Caki2 (cell line): ENCODE measurements around the gene SLC44A5. TPM values are rescaled to one million over a fixed set of nuclear protein-coding genes. Genes with fewer than 3 reads are reported as not detected.
"Not testable (repeated sequence)": the region's sequence is repeated elsewhere in the genome, so short reads cannot be mapped to it uniquely, and the experiment has no call there.

Experiments used
- DNase-seq: peaks from one replicate; pipeline ENCODE4 v3.0.0-alpha.2; 2015; ENCODE audit warnings: low read depth
- in situ Hi-C: cut with HindIII; loops from 2 replicates; pipeline ENCODE4 v1.10.0; 2016; ENCODE audit warnings: low sequenced_read_pairs, low pct_unique_long_range_greater_than_20kb, mixed read lengths
- total RNA-seq: library from RNA; depleted of rRNA; stranded (reverse); fragments of >200 nt; shearing (Covaris generic); gene quantifications from 2 replicates; pipeline ENCODE4 v1.2.3, GENCODE V29; 2014; ENCODE audit warnings: low replicate concordance; rRNA removed

SLC44A5 gene
- total RNA-seq, 1 experiment from 2014 or later = 1.5 TPM

- in situ Hi-C loops, DNase-seq: not testable (repeated sequence)
These were observed 429.5 kb downstream of the SLC44A5 start for GRCh38 chr1:75181214-75181955.

GRCh38 chr1:75174031-75174760 is 436.7 kb downstream of the SLC44A5 start:
- DNase-seq = no peak
- in situ Hi-C loops = no loop called here

GRCh38 chr1:75172556-75172955 is 438.4 kb downstream of the SLC44A5 start:
- DNase-seq = no peak
- in situ Hi-C loops = no loop called here

GRCh38 chr1:75171876-75172275 is 439.0 kb downstream of the SLC44A5 start:
- in situ Hi-C loops = no loop called here
- no peak for DNase-seq

GRCh38 chr1:75170981-75171380 is 439.9 kb downstream of the SLC44A5 start:
- in situ Hi-C loops = no loop called here

GRCh38 chr1:75170011-75170410 is 440.9 kb downstream of the SLC44A5 start:
- in situ Hi-C loops = no loop called here
- DNase-seq = no peak

More at GRCh38 chr1:75170981-75171380, 439.9 kb downstream of the SLC44A5 start:
- no peak for DNase-seq

GRCh38 chr1:75166821-75167220 is 444.1 kb downstream of the SLC44A5 start:
- in situ Hi-C loops = no loop called here
- no peak for DNase-seq

GRCh38 chr1:75165264-75165663 is 445.6 kb downstream of the SLC44A5 start:
- in situ Hi-C loops = no loop called here
- DNase-seq = no peak

- DNase-seq = no peak
- in situ Hi-C loops = no loop called here
These were observed 451.8 kb downstream of the SLC44A5 start for GRCh38 chr1:75159154-75159553.

Other genes with a start within 250 kb of the SLC44A5 start
- gene ACADM, start 113.6 kb upstream of the SLC44A5 start, total RNA-seq = 16.1 and 21.0 TPM in 2 replicates
- 28.9 and 29.9 TPM in 2 replicates for gene RABGGTB, start 175.1 kb upstream of the SLC44A5 start, total RNA-seq
- gene MSH4, start 185.8 kb upstream of the SLC44A5 start, total RNA-seq = not detected in 2 replicates